Spinal cord (tissue), 10 donors: Measurements from ENCODE around the gene SLC1A4. TPM values are rescaled to one million over a fixed set of nuclear protein-coding genes. Genes with fewer than 3 reads are reported as not detected.
"Not testable (repeated sequence)": the region's sequence is repeated elsewhere in the genome, so short reads cannot be mapped to it uniquely, and the experiment has no call there.

Experiments
- DNase-seq, 6 donors: peaks; one replicate each; pipeline versions ENCODE4 v3.0.0 to v3.0.0-alpha.2; 2013 to 2015; ENCODE audit warnings: low spot score in 6 of 6, low read depth in 4 of 6
- H3K27ac ChIP-seq: one replicate; pipeline ENCODE4 v1.5.1; 2013; ENCODE audit warnings: low read depth, low read length, control low read depth
- H3K27me3 ChIP-seq: one replicate; pipeline ENCODE4 v1.6.1; 2013; ENCODE audit warnings: low read length; ENCODE audit not compliant: control insufficient read depth, insufficient read depth
- H3K36me3 ChIP-seq: one replicate; pipeline ENCODE4 v1.6.1; 2013; ENCODE audit warnings: low read length; ENCODE audit not compliant: control insufficient read depth, insufficient read depth
- H3K4me1 ChIP-seq: one replicate; pipeline ENCODE4 v1.6.1; 2013; ENCODE audit warnings: low read length; ENCODE audit not compliant: control insufficient read depth, insufficient read depth
- H3K4me3 ChIP-seq: one replicate; pipeline ENCODE4 v1.5.1; 2013; ENCODE audit warnings: low read depth, low read length, control low read depth
- H3K9me3 ChIP-seq: one replicate; pipeline ENCODE4 v1.6.1; 2013; ENCODE audit warnings: low read length; ENCODE audit not compliant: control insufficient read depth, insufficient read depth
- WGBS: methylation state at CpG from one replicate; pipeline ENCODE4 v1.1.5; 2013; ENCODE audit warnings: missing lambda C conversion rate; ENCODE audit not compliant: insufficient coverage; 5-methylcytosine and 5-hydroxymethylcytosine counted together
- polyA plus RNA-seq, 2 donors: library from polyadenylated mRNA; unstranded; fragments of 120-200 nt; gene quantifications; one replicate each; pipeline ENCODE4 v1.2.1, GENCODE V29; 2013; ENCODE audit not compliant: insufficient read length in 2 of 2
- total RNA-seq, 2 donors: library from RNA; depleted of rRNA in 1 of 2; stranded (reverse); fragments of 120-200 nt in 1 of 2; fragments of >200 nt in 1 of 2; gene quantifications; one replicate each; pipeline versions ENCODE4 v1.2.3 to v1.2.4, GENCODE V29; 2013 to 2014
- donor health status: healthy.

SLC1A4 gene
- total and polyA plus RNA-seq, 4 donors: 35.3 to 92.7 (median 65.4) TPM

DNA sequence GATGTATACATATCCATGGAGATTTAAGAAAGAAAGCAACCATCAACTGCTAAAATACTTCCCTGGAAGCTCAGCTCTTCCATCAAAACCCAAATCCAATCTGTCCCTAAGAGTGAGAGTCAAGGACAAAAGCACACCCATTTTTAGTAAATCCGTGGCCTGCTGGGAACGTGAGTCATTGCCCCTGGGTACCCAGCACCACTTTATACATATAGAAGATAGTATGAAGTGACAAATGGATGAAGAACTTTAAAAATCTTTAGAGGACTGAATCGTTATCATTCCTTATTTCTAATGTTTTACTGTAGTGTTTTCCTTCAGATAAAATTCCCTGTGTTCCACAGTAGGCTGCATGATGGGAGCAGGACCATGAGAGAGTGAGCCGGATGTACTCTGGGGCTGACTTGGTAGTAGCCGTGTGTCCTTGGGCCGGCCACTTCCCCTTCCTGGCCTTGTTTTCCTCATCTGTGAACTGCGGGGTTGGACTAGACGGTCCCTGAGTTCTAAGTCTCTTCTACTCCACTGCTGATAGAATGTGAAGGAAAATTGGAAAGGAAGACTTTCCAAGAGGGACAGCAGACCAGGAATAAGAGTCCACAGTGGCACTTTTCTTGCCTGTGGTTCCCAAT, 38.5 kb downstream of the SLC1A4 start:
- 88% methylated on average over 1 of the region's 8 CpGs for WGBS
- Histone ChIP-seq H3K4me1 (peaks cover 17% of the 10 kb centered on the region), H3K27me3 (no peaks in the 10 kb centered on the region), H3K27ac (no peak overlapping the region), H3K36me3 (peaks cover 2% of the 10 kb centered on the region), H3K9me3 (no peaks in the 10 kb centered on the region), H3K4me3 (no peak overlapping the region)
- DNase-seq: no peak

DNA sequence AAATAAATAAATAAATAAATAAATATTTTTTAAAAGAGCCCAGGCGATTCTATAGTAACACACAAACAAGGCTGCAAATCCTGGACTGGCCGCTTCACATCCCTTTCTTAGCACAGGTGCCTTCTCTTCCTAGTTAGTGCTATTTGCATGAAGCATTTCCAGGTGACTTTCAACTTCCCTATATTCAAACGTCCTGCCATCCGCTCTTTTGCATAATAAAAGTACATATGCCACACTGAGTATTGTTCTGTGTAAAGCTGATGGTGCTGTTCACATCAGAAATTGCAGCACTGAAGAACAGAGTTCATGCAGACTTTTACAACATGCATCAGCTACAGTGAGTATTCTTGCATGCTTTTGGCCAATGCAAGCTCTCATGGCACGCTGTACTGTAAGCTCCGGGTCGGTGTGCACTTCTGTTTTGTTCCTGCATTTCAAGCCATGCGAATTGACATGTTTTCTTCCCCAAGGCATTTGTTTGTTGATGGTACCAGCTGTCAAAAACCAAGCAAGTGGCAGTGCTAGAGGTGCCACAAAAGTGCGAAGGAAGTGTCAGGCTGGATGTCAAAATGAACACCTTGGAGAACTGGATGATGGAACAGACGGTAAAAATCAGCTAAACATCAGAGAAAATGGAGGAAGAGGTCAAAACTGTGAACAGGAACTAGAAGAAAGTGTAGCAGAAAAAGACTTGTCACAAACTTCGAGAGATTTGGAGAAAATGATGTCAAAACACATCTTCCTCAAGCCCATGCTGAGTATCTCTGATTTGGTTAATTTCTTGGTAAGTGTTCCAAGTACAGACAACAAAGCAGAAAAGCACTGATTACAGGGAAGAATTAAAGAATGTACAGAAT, 41.5 kb downstream of the SLC1A4 start:
- WGBS: 76% methylated on average over 8 of the region's 11 CpGs

DNA sequence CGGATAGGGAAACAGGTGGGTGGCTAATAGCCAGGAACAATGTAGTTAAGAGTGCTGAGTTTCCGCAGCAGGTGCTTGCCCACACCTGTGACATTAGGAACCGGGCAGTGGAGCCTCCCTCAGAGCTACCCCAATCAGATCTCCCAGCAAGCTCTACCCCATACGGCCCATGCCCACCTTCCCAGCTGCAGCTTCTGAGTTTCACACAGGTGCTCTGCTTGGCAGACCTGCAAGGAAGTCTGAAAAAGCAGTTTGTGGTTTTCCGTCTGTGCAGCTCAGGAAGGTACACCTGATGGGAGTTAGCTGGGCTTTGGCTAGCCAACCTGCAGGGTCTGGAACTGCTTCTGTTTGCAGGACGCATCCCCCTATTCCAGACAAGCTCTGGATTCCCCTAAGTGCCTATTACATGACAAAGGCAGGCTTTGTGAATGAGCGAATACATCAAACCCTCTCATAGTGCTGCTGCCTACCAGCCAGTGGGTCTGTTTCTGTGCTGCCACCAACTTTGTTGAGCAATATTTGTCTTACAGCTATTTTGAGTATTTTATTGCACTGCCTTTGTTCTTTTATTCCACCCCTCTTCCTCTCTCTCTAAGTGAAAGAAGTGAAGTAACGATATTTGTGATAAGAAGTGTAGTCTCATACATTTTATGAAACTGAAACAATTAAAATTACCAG, 42.3 kb downstream of the SLC1A4 start:
- Histone ChIP-seq H3K4me3 (no peak overlapping the region), H3K4me1 (peaks cover 17% of the 10 kb centered on the region), H3K9me3 (no peaks in the 10 kb centered on the region), H3K27ac (no peak overlapping the region), H3K36me3 (no peaks in the 10 kb centered on the region), H3K27me3 (no peaks in the 10 kb centered on the region)
- WGBS: 58% methylated on average over 5 of the region's 8 CpGs
- DNase-seq: peak in 1 of 6 donors; percentile 45

More for the DNA sequence above, 41.5 kb downstream of the SLC1A4 start:
- DNase-seq: peak in 1 of 6 donors; percentile 50
- no peaks in the 10 kb centered on the region for H3K9me3 ChIP-seq
- H3K4me3 ChIP-seq: no peak overlapping the region
- H3K27ac ChIP-seq: no peak overlapping the region
- H3K4me1 ChIP-seq: peaks cover 17% of the 10 kb centered on the region
- H3K27me3 ChIP-seq: no peaks in the 10 kb centered on the region
- H3K36me3 ChIP-seq: no peaks in the 10 kb centered on the region

DNA sequence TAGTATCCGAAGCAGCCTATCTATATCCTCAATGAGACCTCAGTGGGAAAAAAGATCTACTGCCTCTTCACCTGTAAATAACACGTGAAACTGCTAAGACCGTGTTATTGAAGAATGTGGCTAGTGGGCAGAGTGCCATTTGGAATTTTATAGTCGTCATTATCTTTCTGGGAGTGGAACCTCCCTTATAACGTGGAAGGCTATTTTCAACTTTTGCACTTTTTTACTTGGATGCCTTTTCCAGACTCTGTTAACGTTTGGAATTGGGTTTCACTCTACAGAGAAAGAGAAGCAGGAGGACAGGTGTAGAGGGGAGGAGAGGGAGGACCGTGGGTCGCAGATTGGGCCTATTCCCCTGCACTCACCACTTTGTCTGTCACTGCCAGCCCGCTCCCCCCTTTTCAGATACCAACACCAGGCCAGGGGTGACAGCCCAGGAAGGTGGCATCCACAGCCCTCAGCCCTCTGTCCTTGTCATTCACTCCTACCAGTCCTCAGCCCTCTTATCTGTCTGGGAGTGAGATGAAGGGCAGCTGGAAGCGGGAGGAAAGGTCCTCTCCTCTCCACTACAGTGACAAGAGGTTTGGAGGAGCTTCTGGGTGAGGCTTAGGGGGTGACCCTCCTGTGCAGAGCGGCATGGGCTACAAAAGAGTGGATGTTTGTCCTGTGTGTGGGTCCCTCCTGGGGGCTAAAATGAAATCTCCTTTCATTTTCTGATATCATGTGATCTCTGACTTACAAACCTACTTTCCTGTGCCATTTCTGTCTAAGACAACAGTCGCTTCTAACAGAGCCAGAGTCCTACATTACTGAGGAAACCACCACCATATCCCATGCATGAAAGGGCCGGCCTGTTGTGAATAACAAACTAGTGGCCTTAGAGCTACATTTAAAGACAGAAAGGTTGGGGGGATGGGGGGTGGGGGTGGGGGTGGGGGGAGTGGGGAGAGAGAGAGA, 43.1 kb downstream of the SLC1A4 start:
- H3K9me3 ChIP-seq: no peaks in the 10 kb centered on the region

DNA sequence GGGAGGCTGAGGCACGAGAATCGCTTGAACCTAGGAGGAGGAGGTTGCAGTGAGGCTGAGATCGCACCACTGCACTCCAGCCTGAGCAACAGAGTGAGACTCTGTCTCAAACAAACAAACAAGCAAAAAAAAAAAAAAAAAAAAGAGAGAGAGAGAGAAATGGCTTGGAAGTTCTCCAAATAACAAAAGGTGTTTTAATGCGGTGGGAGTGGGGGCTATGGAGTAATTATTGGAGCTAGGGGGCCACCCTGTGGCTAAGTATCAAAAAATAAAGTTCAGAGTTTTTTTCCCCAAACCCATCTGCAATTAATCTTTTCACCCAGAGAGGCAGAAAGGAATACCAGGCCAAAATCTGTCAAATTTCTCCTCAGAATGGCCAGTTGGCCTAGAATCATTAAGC, 44.0 kb downstream of the SLC1A4 start:
- H3K4me1 ChIP-seq: peaks cover 13% of the 10 kb centered on the region
- no CpG with 5 or more reads among the region's 4 CpGs for WGBS
- no peaks in the 10 kb centered on the region for H3K36me3 ChIP-seq
- DNase-seq: peak in 1 of 6 donors; percentile 51
- no peak overlapping the region for H3K27ac ChIP-seq
- H3K4me3 ChIP-seq: no peak overlapping the region
- H3K9me3 ChIP-seq: no peaks in the 10 kb centered on the region
- no peaks in the 10 kb centered on the region for H3K27me3 ChIP-seq

More for the DNA sequence above, 43.1 kb downstream of the SLC1A4 start:
- no peak overlapping the region for H3K4me3 ChIP-seq
- H3K27ac ChIP-seq: no peak overlapping the region
- no CpG with 5 or more reads among the region's 13 CpGs for WGBS
- peaks cover 13% of the 10 kb centered on the region for H3K4me1 ChIP-seq
- no peaks in the 10 kb centered on the region for H3K27me3 ChIP-seq
- DNase-seq: no peak
- no peaks in the 10 kb centered on the region for H3K36me3 ChIP-seq

DNA sequence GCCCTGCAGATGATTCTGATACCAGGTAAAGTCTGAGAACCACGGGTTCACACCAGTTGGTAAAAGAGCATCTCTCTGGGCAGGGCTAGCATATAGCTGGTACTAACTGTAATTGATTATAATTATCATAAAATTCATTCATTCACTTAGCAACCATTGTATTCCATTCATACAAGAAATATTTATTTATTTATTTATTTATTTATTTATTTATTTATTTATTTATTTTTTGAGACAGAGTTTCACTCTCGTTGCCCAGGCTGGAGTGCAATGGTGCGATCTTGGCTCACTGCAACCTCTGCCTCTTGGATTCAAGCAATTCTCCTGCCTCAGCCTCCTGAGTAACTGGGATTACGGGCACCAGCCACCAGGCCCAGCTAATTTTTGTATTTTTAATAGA, 44.5 kb downstream of the SLC1A4 start:
- H3K4me1 ChIP-seq: peaks cover 13% of the 10 kb centered on the region
- not testable (repeated sequence) for H3K36me3 ChIP-seq, H3K4me3 ChIP-seq, H3K27me3 ChIP-seq, H3K9me3 ChIP-seq, DNase-seq, H3K27ac ChIP-seq
- no CpG with 5 or more reads among the region's 4 CpGs for WGBS

DNA sequence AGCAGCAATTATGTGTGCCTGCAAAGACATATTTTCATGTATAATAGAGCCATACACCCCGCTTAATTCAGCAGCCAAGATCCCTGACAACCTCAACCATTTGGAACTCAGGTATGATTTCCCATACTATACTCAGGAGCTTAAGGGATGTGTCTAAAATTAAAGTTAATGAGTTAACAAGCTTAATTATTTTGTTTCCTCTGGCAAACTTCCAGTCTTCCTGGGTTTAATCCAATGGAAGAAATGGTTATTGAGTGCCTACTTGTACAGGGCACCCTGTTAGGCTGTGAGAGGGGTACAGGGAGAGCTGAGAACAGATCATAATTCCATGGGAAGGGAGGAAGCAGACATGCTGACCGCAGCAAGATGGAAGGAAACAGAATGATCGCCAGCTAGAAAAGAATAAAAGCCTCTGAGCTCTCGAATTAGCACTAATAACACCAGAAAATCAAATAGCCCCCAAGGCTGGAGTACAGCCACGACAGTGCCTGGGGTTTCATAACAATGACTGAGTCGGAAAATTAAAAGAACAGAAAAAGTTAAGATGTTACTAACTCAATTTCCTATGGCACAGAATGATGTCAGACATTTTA, 46.2 kb downstream of the SLC1A4 start:
- no CpG with 5 or more reads among the region's 6 CpGs for WGBS

DNA sequence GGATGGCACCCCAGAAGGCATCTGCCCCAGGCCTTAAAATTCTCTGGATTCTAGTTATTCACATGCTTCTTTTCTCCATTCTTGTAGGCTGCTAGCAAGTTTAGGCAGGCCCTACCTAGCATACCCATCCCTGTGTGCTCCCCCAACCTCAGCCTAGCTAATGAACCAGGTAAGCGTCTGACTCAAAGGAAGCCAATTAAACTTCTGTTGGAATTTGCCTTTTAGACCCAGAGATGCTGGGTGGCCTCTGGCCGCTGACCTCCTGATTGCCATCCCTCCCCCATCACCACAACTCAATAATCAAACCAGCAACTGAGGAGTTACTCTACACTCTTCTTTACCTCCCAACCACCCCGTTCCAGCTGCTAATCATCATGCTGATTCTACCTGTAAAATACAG, 48.0 kb downstream of the SLC1A4 start:
- Histone ChIP-seq H3K27ac (no peak overlapping the region), H3K27me3 (no peaks in the 10 kb centered on the region), H3K4me3 (no peak overlapping the region), H3K9me3 (no peaks in the 10 kb centered on the region), H3K4me1 (peaks cover 8% of the 10 kb centered on the region), H3K36me3 (no peaks in the 10 kb centered on the region)
- WGBS: 70% methylated on average over 3 of the region's 3 CpGs
- no peak for DNase-seq

More for the DNA sequence above, 46.2 kb downstream of the SLC1A4 start:
- H3K27me3 ChIP-seq: no peaks in the 10 kb centered on the region
- no peak overlapping the region for H3K27ac ChIP-seq
- H3K9me3 ChIP-seq: no peaks in the 10 kb centered on the region
- no peak overlapping the region for H3K4me3 ChIP-seq
- no peaks in the 10 kb centered on the region for H3K36me3 ChIP-seq
- peaks cover 12% of the 10 kb centered on the region for H3K4me1 ChIP-seq
- DNase-seq: peak in 1 of 6 donors; percentile 83
